ENCODE measurements around the gene HDAC10. TPM values are rescaled to one million over a fixed set of nuclear protein-coding genes. Genes with fewer than 3 reads are reported as not detected.

The HDAC10 gene
- total RNA-seq, 1 experiment from 2014 or later = 10.2 TPM

DNA sequence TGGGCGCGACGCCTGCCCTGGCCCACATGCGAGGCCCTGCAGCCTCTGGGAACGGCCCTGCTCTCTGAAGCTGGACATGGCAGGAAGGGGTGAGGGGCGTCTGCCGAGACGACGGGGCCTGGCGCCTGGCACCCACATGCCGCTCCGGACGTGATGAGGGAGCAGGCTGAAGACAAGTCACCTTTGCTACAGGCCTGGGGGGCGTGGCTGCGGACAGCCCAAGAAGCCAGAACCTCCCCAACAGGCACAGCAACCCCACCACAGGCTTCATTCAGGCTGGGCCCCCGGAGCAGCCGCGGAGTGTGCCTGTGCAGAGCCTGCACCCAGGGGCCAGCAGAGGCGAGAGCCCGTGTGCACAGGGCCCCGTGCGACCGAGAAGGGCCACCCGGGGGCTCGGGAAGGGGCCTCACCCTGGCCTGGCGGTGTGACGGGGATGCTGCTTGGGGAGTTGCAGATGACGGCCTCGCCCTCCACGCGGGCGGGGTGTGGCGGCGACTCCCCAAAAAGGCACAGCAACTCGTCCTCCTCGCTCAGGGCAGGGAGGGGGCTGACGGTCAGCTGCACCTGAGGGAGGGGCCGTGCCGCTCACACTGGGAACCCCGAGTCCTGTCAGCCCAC lies 35.7 kb upstream of the HDAC10 start:
- no peak for DNase-seq (ENCODE audit: low read depth, low spot score)
- in situ Hi-C loops (cut with HindIII; ENCODE audit: low pct_unique_long_range_greater_than_20kb, low sequenced_read_pairs) = no loop called here

DNA sequence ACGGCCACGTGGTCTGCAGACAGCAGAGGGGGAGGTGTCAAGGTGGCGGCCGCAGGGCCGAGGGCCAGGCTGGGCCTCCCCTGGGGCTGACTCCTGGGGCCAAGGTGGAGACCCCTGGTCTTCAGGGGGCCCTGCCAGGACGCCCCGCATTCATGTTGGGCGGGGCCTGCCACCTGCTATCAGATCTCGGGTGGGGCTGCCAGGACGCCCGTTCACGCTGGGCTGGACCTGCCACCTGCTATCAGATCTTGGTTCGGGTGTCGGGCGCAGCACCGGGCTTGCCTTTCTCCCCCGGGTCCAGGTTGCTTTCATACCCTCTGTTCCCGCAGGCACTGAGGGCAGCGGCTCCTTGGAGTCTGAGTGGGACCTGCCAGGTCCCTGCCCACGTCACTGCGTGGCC lies 35.2 kb upstream of the HDAC10 start:
- DNase-seq (ENCODE audit: low read depth, low spot score) = no peak
- in situ Hi-C loops (cut with HindIII; ENCODE audit: low pct_unique_long_range_greater_than_20kb, low sequenced_read_pairs) = no loop called here

DNA sequence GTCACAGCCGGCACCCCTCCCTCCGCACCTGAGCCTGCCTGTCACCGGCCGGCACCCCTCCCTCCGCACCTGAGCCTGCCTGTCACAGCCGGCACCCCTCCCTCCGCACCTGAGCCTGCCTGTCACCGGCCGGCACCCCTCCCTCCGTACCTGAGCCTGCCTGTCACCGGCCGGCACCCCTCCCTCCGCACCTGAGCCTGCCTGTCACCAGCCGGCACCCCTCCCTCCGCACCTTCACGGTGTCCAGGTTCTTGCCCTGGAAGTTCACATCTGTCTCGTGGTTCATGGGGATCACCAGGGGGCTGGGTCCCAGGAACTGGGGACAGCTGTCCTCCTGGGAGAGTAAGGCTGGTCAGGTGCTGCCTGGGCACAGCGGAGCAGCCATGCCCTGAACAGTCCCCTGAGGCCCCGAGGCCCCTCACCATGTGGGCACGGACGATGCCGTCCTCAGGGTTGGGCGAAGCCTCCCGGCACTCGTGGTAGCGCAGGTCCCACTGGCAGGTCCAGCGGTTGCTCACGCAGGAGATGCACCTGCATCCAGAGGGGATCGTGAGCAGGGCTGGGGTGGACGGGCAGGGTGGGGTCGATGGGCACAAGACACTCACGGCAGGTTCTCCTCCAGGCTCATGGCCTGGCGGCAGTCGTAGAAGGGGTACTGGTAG lies 34.6 kb upstream of the HDAC10 start:
- in situ Hi-C loops (cut with HindIII; ENCODE audit: low pct_unique_long_range_greater_than_20kb, low sequenced_read_pairs) = no loop called here
- DNase-seq (ENCODE audit: low read depth, low spot score) = no peak

DNA sequence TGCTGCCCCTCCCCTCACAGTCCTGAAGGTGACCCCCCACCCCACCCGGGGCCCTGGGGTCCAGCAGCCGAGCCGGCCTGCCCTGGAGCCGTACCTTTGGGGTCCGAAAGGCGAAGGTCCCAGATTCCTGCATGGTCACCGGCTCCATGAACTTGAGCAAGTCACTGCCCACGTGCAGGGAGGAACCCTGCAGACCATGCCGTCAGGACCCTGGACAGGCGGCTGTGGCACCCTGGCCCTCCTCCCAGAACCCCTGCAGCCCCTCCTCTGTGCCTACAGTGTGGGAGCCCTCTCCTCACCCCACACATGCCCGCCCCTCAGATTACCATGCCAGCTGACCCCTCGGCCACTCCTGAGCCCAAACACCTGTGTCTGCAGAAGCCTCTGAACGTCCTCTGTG lies 33.4 kb upstream of the HDAC10 start:
- no peak for DNase-seq (ENCODE audit: low read depth, low spot score)
- in situ Hi-C loops (cut with HindIII; ENCODE audit: low pct_unique_long_range_greater_than_20kb, low sequenced_read_pairs) = no loop called here

DNA sequence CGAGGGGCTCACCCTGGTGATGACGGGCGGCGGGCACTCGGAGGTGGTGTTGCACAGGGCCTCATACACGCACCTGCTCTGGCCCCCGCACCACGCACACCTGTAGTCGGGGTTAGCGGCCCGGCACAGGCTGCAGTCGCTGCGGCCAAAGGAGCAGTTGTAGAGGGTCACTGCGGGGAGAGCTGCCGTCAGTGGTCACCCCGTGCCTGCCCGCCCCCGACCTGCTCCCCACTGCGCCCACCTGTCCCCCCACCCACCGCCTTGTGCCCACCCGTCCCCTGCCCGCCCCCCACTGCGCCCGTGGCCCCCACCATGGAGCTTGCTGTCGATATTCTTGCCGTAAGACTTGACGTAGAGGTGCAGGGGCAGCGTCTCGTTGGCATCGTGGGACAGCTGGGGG lies 32.8 kb upstream of the HDAC10 start:
- in situ Hi-C loops (cut with HindIII; ENCODE audit: low pct_unique_long_range_greater_than_20kb, low sequenced_read_pairs) = no loop called here
- no peak for DNase-seq (ENCODE audit: low read depth, low spot score)

DNA sequence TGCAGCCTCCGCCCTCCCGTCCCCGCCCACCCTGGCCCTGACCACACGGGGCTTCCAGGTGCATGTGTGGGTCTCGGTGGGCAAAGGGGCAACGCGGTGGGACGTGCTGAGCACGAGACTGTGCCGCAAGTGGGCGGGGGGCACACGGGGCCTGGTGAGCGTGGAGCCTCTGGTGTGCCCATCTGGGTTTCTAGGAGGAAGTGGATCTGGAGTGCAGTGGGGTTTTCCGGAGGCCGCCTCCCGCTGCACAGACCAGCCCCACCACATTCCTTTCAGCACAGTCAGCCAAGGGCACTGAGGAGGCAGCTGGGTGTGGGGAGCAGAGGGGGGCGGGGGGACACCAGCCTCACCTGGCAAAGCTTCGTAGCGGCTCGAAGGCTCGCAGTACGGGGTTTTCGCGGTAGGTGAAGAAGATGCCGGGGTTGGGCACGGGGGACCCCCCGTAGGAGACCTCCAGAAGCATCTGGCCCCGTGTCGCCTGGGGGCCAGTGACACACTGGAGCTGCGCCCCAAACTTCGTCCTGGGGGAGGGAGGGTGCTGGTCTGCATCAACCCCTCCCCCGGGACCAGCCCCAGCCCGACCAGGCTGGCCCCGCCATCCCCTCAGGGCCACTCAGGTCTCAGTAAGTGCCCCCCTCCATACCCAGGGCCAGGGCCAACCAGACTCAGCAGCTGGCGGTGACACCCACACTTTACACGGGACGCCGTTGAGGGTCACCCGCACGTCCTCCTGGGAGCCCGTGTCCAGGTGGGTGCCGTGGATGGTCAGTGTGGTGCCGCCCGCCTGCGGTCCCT lies 31.5 kb upstream of the HDAC10 start:
- in situ Hi-C loops (cut with HindIII; ENCODE audit: low pct_unique_long_range_greater_than_20kb, low sequenced_read_pairs) = no loop called here
- DNase-seq (ENCODE audit: low read depth, low spot score) = no peak

DNA sequence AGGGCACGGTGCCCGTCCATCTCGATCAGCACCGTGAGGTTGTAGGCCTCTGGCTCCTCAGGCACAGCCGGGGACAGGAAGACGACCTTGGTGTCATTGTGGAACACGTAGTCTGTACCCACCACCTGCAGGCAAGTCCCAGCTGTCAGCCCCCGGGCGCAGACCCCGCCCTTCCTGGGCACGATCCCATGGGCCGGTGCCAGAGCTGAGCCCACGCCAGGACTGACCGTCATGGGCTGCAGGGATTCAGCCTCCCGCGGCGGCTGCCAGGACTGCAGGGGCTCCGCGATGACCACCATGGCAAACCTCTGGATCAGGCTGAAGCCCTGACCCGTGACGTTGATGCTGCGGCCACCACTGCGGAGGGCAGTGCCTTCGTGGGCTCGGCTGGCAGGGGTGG lies 30.9 kb upstream of the HDAC10 start:
- in situ Hi-C loops (cut with HindIII; ENCODE audit: low pct_unique_long_range_greater_than_20kb, low sequenced_read_pairs) = no loop called here
- no peak for DNase-seq (ENCODE audit: low read depth, low spot score)

DNA sequence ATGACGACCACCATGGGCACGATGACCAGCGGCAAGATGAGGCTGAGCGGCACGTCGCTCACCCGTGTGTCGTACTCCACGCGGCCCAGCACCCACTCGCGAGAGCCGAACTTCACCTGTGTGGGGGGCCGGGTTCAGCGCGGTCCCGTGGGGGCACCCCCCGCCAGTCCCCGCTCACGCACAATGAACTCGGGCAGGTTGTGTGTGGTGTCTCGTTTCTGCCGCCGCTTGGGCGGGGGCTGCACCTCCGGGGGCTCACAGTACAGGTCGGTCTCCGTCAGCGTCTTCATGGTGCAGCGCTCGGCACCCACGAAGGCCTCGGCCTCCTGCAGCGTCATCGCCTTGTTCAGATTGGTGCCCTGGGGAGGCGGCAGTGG lies 30.3 kb upstream of the HDAC10 start:
- in situ Hi-C loops (cut with HindIII; ENCODE audit: low pct_unique_long_range_greater_than_20kb, low sequenced_read_pairs) = no loop called here
- DNase-seq (ENCODE audit: low read depth, low spot score) = no peak

DNA sequence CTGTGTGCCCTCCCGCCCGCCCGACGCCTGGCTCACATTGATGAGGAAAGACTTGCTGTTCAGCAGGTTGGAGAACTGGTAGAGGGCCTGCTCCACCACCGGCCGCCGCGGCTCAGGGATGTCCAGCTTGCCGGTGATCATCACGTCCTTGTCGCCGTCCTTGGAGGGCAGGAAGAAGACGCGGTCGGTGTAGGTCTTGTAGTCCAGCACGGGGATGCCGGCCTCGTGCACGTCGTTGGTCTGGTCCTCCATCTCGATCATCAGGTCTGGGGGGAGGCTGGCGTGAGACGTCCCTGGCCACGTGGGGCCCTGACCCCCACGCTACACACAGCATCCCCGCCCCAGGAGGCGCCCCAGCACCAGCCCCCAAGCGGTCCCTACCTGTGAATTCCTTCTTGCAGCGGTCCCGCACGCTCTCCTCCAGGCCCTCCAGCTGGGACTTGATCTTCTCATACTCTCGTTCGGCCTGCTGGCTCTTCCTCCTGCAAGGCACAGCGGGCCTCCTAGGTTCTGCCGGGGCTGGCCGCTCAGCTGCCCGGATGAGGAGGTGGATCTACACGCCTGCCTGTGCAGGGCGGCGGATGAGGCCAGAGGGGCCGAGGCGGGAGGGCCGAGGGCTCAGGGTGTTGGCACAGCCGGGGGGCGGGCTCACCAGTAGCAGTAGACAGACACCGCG lies 29.8 kb upstream of the HDAC10 start:
- DNase-seq (ENCODE audit: low read depth, low spot score) = no peak
- in situ Hi-C loops (cut with HindIII; ENCODE audit: low pct_unique_long_range_greater_than_20kb, low sequenced_read_pairs) = no loop called here

DNA sequence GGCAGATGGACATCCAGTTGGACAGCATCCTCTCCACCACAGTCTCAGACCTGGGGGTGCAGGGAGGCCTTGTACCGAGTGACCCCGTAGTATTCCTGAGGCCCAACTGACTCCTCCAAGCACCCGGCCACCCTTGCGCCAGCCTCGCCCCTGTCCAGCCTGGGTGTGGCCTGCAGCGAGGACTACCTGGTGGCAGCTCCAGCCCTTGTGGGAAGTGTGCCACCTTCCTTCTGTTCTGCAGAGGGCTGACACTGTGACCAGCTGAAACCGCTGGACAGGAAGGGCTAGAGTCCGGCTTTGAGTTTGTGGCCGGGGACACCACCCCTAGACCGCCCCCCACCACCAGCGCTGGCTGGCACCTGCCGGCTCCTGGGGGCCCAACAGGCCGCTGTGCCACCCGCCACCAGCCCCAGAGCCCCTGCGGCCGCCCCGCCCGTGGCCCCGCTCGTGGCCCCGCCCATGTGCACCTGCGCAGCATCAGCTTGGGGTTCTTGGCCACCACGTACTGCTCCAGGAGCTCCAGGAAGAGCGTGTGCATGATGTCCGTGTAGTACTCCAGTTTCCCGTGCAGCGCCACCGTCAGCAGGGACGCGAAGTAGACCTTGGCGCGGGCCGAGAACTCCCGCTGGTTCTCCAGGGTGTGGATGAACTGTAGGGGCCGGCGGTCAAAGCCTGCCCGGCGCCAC lies 29.1 kb upstream of the HDAC10 start:
- DNase-seq (ENCODE audit: low read depth, low spot score) = no peak
- in situ Hi-C loops (cut with HindIII; ENCODE audit: low pct_unique_long_range_greater_than_20kb, low sequenced_read_pairs) = no loop called here

DNA sequence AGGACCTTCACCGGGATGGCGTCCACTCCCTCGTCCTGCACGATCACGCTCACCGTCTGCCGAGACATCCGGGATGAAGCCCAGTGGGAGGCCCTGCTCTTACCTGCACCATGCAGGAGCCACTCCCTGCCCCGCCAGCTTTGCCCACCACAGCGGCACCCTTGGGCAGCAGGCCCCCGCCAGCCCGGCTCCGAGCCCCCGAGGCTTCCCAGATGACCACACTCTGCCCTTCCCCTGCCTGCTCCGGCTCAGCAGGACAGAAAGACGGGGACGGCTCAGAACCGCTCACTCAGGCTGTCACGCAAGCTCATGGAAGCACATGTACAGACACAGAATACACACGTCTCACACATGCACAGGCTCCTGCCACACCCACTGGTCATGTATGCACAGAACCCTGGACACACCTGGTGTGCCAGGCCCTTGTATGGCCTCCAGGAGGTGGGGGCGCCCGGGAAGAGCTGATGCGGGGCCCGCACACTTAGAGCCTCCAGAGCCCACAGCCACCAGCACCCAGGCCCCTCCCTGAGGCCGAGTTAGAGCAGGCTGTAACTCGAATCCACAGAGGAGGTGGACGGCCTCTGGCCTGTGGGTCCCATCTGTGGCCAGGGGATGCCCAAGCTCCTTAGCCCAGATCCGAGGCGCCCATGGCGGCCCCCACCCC lies 28.0 kb upstream of the HDAC10 start:
- in situ Hi-C loops (cut with HindIII; ENCODE audit: low pct_unique_long_range_greater_than_20kb, low sequenced_read_pairs) = no loop called here
- DNase-seq (ENCODE audit: low read depth, low spot score) = no peak

DNA sequence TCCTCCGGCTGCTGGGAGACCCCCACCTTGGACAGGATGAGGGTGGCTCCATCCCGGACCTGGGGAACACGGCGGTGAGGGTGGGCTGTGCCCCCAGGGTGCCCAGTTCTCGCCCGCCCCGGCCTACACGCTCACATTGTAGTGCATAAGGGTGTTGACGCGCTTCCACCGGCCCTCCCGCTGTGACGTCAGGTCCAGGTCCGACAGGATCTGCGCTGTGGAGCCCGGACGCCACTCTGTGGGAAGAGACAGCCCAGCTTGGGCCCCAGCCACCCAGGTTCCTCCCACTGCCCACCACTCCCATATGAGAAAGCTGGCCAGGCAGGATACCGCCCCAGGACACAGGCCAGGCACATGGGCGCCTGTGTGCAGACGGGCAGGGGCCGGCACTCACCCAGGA lies 27.4 kb upstream of the HDAC10 start:
- in situ Hi-C loops (cut with HindIII; ENCODE audit: low pct_unique_long_range_greater_than_20kb, low sequenced_read_pairs) = no loop called here
- no peak for DNase-seq (ENCODE audit: low read depth, low spot score)

DNA sequence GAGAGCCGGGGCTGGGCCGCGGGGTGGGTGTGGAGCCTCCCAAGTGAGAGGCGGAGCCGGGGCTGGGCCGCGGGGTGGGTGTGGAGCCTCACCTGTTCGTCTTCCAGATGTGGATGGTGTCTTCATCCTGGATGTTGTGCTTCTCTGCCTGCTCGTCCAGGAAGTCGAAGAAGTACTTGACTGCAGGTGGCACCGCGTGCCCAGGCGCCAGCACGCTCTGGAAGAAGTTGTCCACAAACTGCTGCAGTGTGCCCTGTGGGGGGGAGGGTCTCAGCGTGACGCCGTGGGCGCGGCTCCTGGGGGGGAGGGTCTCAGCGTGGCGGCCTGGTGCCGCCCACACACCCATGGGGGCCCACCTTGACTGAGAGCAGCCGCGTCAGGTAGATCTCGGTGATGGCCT lies 26.7 kb upstream of the HDAC10 start:
- in situ Hi-C loops (cut with HindIII; ENCODE audit: low pct_unique_long_range_greater_than_20kb, low sequenced_read_pairs) = no loop called here
- no peak for DNase-seq (ENCODE audit: low read depth, low spot score)

DNA sequence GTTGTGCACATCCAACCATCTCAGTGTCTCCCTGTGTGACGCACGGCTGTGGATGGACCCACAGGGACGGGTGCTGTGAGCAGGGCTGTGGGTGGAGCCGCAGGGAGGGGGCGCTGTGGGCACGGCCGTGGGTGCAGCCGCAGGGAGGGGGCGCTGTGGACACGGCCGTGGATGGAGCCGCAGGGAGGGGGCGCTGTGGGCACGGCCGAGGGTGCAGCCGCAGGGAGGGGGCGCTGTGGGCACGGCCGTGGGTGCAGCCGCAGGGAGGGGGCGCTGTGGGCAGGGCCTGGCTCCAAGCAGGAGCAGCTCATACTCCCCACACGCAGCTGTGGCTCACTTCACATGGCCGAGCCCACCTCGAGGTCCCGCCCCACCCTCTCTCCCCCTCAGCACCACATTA lies 25.1 kb upstream of the HDAC10 start:
- DNase-seq (ENCODE audit: low read depth, low spot score) = peak; percentile 55
- in situ Hi-C loops (cut with HindIII; ENCODE audit: low pct_unique_long_range_greater_than_20kb, low sequenced_read_pairs) = no loop called here

DNA sequence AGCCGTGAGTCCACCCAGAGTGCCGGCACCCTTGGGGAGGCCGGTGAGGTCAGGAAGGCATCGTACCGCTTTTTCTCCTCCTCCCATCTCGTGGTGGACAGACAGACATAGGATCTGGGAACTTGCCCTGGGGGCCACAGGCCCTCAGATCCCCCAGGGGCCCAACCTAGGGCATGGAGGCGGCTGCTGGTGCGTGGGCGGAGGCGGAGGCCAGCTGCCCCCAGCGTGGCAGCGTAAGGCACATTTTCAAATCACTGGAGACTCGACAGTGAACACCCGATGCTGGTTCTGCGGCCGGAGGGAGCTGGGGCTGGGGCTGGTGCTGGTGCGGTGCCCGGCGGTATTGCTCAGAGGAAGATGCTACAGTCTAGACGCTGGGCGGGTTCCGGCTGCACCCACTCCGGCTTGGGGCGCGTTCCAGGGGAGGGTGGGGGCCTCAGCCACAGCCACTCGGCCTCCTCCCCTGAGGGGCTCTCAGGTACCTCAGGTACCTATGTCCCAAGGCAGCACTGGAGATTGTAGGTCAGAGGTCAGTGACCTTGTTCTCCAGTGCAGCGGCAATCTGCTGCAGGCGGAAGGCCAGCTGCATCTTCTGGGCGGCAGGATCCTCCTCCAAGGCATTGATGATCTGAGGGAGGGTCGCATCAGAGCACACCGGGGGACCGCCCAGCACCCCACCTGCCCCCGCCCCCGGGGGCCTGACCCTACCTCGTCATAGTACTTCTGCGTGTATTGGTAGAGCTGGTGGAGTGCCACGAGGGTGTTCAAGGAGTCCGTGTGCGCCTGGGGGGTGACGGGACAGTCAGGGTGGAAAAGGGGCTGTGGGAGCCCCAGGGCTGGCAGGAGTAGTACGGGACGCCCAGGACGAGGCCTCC lies 24.4 kb upstream of the HDAC10 start:
- DNase-seq (ENCODE audit: low read depth, low spot score) = no peak
- in situ Hi-C loops (cut with HindIII; ENCODE audit: low pct_unique_long_range_greater_than_20kb, low sequenced_read_pairs) = no loop called here

DNA sequence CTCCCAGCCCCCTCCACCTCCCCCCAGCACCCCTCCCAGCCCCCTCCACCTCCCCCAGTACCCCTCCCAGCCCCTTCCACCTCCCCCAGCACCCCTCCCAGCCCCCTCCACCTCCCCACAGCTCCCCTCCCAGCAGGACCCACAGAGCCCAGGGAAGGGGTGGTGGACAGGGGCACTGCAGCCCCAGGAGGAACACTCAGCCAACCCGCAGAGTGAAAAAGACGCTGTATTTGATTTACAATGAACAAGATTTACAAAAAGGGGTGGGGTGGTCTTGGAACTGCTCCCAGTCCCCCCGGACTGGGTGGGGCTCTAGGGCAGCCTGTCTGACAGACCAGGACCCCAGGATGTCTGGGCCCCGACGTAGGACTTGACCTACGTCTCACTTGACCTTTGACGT lies 23.7 kb upstream of the HDAC10 start:
- DNase-seq (ENCODE audit: low read depth, low spot score) = no peak
- in situ Hi-C loops (cut with HindIII; ENCODE audit: low pct_unique_long_range_greater_than_20kb, low sequenced_read_pairs) = no loop called here

DNA sequence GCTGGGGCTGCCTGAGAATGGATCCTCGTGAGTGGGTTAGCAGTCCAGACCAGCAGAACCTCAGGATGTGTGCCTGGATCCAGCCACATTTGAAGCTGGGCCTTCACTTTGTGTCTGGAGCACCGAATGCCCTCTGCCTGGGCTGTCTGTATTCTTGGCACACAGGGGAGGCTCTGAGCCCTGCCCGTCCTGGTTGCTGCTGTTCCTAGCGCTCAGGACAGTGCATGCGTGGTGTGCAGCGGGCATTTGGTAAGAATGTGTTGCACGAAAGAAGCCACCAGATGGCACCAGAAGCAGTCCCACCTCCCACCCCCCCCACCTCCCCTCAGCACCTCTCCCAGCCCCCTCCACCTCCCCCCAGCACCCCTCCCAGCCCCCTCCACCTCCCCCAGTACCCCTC lies 23.2 kb upstream of the HDAC10 start:
- DNase-seq (ENCODE audit: low read depth, low spot score) = peak; percentile 84
- in situ Hi-C loops (cut with HindIII; ENCODE audit: low pct_unique_long_range_greater_than_20kb, low sequenced_read_pairs) = no loop called here
